ENCODE results near the gene ST3GAL2.
"Not testable (repeated sequence)": the region's sequence is repeated elsewhere in the genome, so short reads cannot be mapped to it uniquely, and the experiment has no call there.

The ST3GAL2 gene

GRCh38 chr16:70413572-70413971 is 25.3 kb downstream of the ST3GAL2 start:
- DNase-seq = not testable (repeated sequence)

- DNase-seq = no peak
These were observed 26.5 kb downstream of the ST3GAL2 start for GRCh38 chr16:70412385-70412784.

GRCh38 chr16:70410734-70411133 is 28.2 kb downstream of the ST3GAL2 start:
- no peak for DNase-seq

- no peak for DNase-seq
These were observed 31.1 kb downstream of the ST3GAL2 start for GRCh38 chr16:70407811-70408274.

- not testable (repeated sequence) for DNase-seq
These were observed 32.8 kb downstream of the ST3GAL2 start for GRCh38 chr16:70406104-70406503.

GRCh38 chr16:70402916-70403659 is 35.8 kb downstream of the ST3GAL2 start:
- DNase-seq = peak; percentile 39

GRCh38 chr16:70399951-70400350 is 38.9 kb downstream of the ST3GAL2 start:
- no peak for DNase-seq

- no peak for DNase-seq
These were observed 39.5 kb downstream of the ST3GAL2 start for GRCh38 chr16:70399381-70399780.

- DNase-seq = no peak
These were observed 40.6 kb downstream of the ST3GAL2 start for GRCh38 chr16:70398177-70398743.

GRCh38 chr16:70396246-70396904 is 42.5 kb downstream of the ST3GAL2 start:
- DNase-seq = peak; percentile 23

- peak; percentile 15 for DNase-seq
These were observed 43.5 kb downstream of the ST3GAL2 start for GRCh38 chr16:70395345-70395901.

- no peak for DNase-seq
These were observed 44.0 kb downstream of the ST3GAL2 start for GRCh38 chr16:70394853-70395252.

- no peak for DNase-seq
These were observed 45.2 kb downstream of the ST3GAL2 start for GRCh38 chr16:70393662-70394061.

- DNase-seq = no peak
These were observed 46.3 kb downstream of the ST3GAL2 start for GRCh38 chr16:70392606-70393005.

GRCh38 chr16:70391881-70392481 is 46.9 kb downstream of the ST3GAL2 start:
- DNase-seq = peak; percentile 71

GRCh38 chr16:70391446-70391845 is 47.5 kb downstream of the ST3GAL2 start:
- DNase-seq = no peak

GRCh38 chr16:70390774-70391173 is 48.1 kb downstream of the ST3GAL2 start:
- DNase-seq = no peak

GRCh38 chr16:70388006-70388680 is 50.8 kb downstream of the ST3GAL2 start:
- no peak for DNase-seq

- DNase-seq = not testable (repeated sequence)
These were observed 52.5 kb downstream of the ST3GAL2 start for GRCh38 chr16:70386289-70386986.

- DNase-seq = no peak
These were observed 55.4 kb downstream of the ST3GAL2 start for GRCh38 chr16:70383421-70383960.

- DNase-seq = no peak
These were observed 57.1 kb downstream of the ST3GAL2 start for GRCh38 chr16:70381604-70382342.

Measured in fibroblast of skin of right quadriceps (primary cell).